ENCODE data around the gene EFHB. TPM values are rescaled to one million over a fixed set of nuclear protein-coding genes. Genes with fewer than 3 reads are reported as not detected.

The EFHB gene
- total RNA-seq, 4 donors from 2014 or later, result 0.50 to 3.7 (median 0.84) TPM; not detected in 1

Other genes with a start within 250 kb of the EFHB start
- gene RAB5A, start 12.9 kb upstream of the EFHB start, total RNA-seq, result 10 to 100 TPM; 74.8 to 92.1 (median 76.4) TPM
- gene PP2D1, start 78.0 kb upstream of the EFHB start, total RNA-seq, result not detected
- gene KAT2B, start 106.2 kb upstream of the EFHB start, total RNA-seq, result 10 to 100 TPM; 37.8 to 58.5 (median 49.5) TPM

Data from esophagus muscularis mucosa (tissue), 4 donors.